Measurements from ENCODE around the gene MAGEB18. TPM values are rescaled to one million over a fixed set of nuclear protein-coding genes. Genes with fewer than 3 reads are reported as not detected.

The MAGEB18 gene
- not detected for total RNA-seq

DNA sequence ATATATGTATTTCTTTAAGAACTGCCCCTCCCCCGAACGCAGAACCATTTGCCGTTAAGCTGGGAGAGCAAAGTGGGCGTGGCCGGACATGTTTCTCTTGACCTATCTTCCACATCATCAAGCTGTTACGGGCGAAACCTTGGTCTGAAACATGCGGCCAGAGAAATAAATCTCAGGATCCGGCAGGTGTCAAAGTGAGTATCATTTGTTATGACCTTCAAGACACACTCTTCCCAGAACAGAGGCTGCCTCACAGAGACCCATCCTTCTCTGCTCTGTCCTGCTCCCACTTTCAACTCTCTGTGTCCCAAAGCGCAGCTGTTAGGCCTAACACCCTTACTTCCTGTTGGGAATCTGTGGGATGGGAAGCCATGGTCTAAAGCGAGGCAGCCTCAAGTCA, at the start of gene MAGEB18:
TSS of gene MAGEB18 (plus strand) at position 70 of the 400 bp plus-strand sequence. CDS start 643 bp downstream, outside the sequence.
- WGBS, 2 donors, result 69 to 70% methylated on average over 10 to 11 of the region's 11 CpGs
- TF ChIP-seq, protein P1, sequence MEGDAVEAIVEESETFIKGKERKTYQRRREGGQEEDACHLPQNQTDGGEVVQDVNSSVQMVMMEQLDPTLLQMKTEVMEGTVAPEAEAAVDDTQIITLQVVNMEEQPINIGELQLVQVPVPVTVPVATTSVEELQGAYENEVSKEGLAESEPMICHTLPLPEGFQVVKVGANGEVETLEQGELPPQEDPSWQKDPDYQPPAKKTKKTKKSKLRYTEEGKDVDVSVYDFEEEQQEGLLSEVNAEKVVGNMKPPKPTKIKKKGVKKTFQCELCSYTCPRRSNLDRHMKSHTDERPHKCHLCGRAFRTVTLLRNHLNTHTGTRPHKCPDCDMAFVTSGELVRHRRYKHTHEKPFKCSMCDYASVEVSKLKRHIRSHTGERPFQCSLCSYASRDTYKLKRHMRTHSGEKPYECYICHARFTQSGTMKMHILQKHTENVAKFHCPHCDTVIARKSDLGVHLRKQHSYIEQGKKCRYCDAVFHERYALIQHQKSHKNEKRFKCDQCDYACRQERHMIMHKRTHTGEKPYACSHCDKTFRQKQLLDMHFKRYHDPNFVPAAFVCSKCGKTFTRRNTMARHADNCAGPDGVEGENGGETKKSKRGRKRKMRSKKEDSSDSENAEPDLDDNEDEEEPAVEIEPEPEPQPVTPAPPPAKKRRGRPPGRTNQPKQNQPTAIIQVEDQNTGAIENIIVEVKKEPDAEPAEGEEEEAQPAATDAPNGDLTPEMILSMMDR (IDR thresholded peaks at IDR 0.05), result no peak
- TF ChIP-seq POLR2A (IDR thresholded peaks at IDR 0.05), result no peak
- H3K4me3 ChIP-seq (ENCODE audit: low read depth, poor library complexity, severe bottlenecking), result no peak within 1 kb of the TSS
- intact Hi-C loops (cut with DNase I; ENCODE audit: low total_unique reads), result no loop called here
- DNase-seq (ENCODE audit: low spot score in 2 of 2), result no peak

DNA sequence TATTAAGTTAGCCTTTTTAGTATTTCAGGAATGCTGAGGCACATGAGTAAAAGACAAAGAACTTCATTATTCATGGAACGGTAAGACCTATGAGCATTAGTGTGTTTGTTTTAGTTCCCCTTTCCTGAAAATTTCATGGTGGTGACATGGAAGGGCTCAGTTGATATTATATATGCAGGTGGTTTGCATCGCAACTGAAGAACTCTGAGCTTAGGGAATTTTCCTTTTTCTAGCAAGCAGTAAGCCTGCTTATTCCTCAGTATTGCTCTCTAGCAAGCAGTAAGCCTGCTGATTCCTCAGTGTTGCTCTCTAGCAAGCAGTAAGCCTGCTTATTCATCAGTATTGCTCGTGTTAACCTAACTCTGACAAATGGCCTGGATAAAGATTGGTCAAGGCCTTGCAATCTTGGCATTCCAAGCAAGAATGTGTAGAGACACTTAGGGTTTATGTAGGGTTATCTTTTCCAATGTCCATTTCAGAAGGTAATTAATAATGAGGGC, 37.7 kb upstream of the MAGEB18 start:
- H3K4me3 ChIP-seq (ENCODE audit: low read depth, poor library complexity, severe bottlenecking), result no peak overlapping the region
- intact Hi-C loops (cut with DNase I; ENCODE audit: low total_unique reads), result no loop called here
- 70 to 76% methylated on average over 3 of the region's 3 CpGs for WGBS, 2 donors
- DNase-seq (ENCODE audit: low spot score in 2 of 2), result no peak
- no peak for TF ChIP-seq POLR2A (IDR thresholded peaks at IDR 0.05)
- TF ChIP-seq, protein P1 (IDR thresholded peaks at IDR 0.05), result no peak

GRCh38 chrX:26109142-26109541, 29.0 kb upstream of the MAGEB18 start:
- no peak for DNase-seq (ENCODE audit: low spot score in 2 of 2)
- 96 to 97% methylated on average over 1 of the region's 1 CpG for WGBS, 2 donors
- intact Hi-C loops (cut with DNase I; ENCODE audit: low total_unique reads), result no loop called here
- H3K4me3 ChIP-seq (ENCODE audit: low read depth, poor library complexity, severe bottlenecking), result no peak overlapping the region
- TF ChIP-seq POLR2A (IDR thresholded peaks at IDR 0.05), result no peak
- TF ChIP-seq, protein P1 (IDR thresholded peaks at IDR 0.05), result no peak

- no peak overlapping the region for H3K4me3 ChIP-seq (ENCODE audit: low read depth, poor library complexity, severe bottlenecking)
- WGBS, 2 donors, result 17 to 34% methylated on average over 2 of the region's 2 CpGs
- TF ChIP-seq, protein P1 (IDR thresholded peaks at IDR 0.05), result no peak
- no peak for TF ChIP-seq POLR2A (IDR thresholded peaks at IDR 0.05)
- intact Hi-C loops (cut with DNase I; ENCODE audit: low total_unique reads), result no loop called here
- no peak for DNase-seq (ENCODE audit: low spot score in 2 of 2)
Measured at GRCh38 chrX:26146024-26146423, 7.9 kb downstream of the MAGEB18 start.

GRCh38 chrX:26160301-26160700, 22.2 kb downstream of the MAGEB18 start, which contains the start of gene MAGEB6B:
Gene MAGEB6B, plus strand, starts transcription at chrX:26160601. Its CDS starts 0 bp downstream, at chrX:26160601.
- 90 to 96% methylated on average over 10 of the region's 10 CpGs for WGBS, 2 donors
- intact Hi-C loops (cut with DNase I; ENCODE audit: low total_unique reads), result no loop called here
- no peak for DNase-seq (ENCODE audit: low spot score in 2 of 2)
- no peak for TF ChIP-seq POLR2A (IDR thresholded peaks at IDR 0.05)
- TF ChIP-seq, protein P1 (IDR thresholded peaks at IDR 0.05), result no peak
- H3K4me3 ChIP-seq (ENCODE audit: low read depth, poor library complexity, severe bottlenecking), result no peak within 1 kb of the TSS

Other genes starting within 250 kb of the MAGEB18 start
- not detected for gene MAGEB6B, start 22.3 kb downstream of the MAGEB18 start, total RNA-seq
- not detected for gene MAGEB6, start 54.1 kb downstream of the MAGEB18 start, total RNA-seq
- gene MAGEB5, start 77.8 kb downstream of the MAGEB18 start, total RNA-seq, result not detected